Naive thymus-derived CD4-positive, alpha-beta T cell (primary cell): ENCODE results near the gene CCDC127. TPM values are rescaled to one million over a fixed set of nuclear protein-coding genes. Genes with fewer than 3 reads are reported as not detected.

Experiments
- ATAC-seq: fragments of 150-1000 bp; cut with Tn5 transposase; 2 replicates; pipeline ENCODE4 v1.10.0; 2021; ENCODE audit warnings: mild to moderate bottlenecking, moderate library complexity
- CTCF ChIA-PET: fragments of 350-600 bp; sonication (Branson Sonifier 250); formaldehyde crosslinking; loops from one replicate; lab custom pipeline; 2021; ENCODE audit warnings: antibody characterized with exemption; lab: Charles Lee
- POLR2A ChIA-PET: fragments of 350-600 bp; sonication (Branson Sonifier 250); formaldehyde crosslinking; loops from one replicate; lab custom pipeline; 2021; ENCODE audit warnings: antibody characterized with exemption, inconsistent platforms; lab: Charles Lee
- DNase-seq, 9 donors: peaks; one replicate each; pipeline versions ENCODE4 v3.0.0 to v3.0.0-alpha.2; 2020 to 2022; ENCODE audit warnings: mixed read lengths in 1 of 9
- H3K27ac ChIP-seq: one replicate; pipeline ENCODE4 v1.7.0; 2013; ENCODE audit warnings: mild to moderate bottlenecking, low read depth, low read length, moderate library complexity
- H3K27me3 ChIP-seq, 2 donors: one replicate each; pipeline ENCODE4 v1.7.0; 2013; ENCODE audit warnings: low read length in 2 of 2, mild to moderate bottlenecking in 2 of 2, moderate library complexity in 2 of 2; ENCODE audit not compliant: control insufficient read depth in 2 of 2, insufficient read depth in 2 of 2
- H3K36me3 ChIP-seq, 3 experiments: 1 replicate in 2 of 3; 2 replicates in 1 of 3; pipeline ENCODE4 v1.7.0; 2013; ENCODE audit warnings: low read length in 3 of 3, mild to moderate bottlenecking in 3 of 3, moderate library complexity in 1 of 3; ENCODE audit not compliant: insufficient read depth in 3 of 3, control insufficient read depth in 2 of 3
- H3K4me1 ChIP-seq, 2 donors: one replicate each; pipeline ENCODE4 v1.7.0; 2013; ENCODE audit warnings: low read length in 2 of 2, mild to moderate bottlenecking in 2 of 2, moderate library complexity in 1 of 2; ENCODE audit not compliant: control insufficient read depth in 2 of 2, insufficient read depth in 2 of 2
- H3K4me3 ChIP-seq: 2 replicates; pipeline ENCODE4 v1.7.0; 2013; ENCODE audit warnings: mild to moderate bottlenecking, low read length
- H3K9me3 ChIP-seq, 3 experiments: 1 replicate in 2 of 3; 2 replicates in 1 of 3; pipeline ENCODE4 v1.7.0; 2013; ENCODE audit warnings: low read length in 3 of 3; ENCODE audit not compliant: control insufficient read depth in 2 of 3
- H3K27ac Mint-ChIP-seq, 9 donors: one replicate each; pipeline ENCODE4 v1.8.0; 2020 to 2022; ENCODE audit warnings: mixed read lengths in 9 of 9, mild to moderate bottlenecking in 8 of 9, moderate library complexity in 5 of 9, inconsistent platforms in 2 of 9
- H3K27me3 Mint-ChIP-seq, 5 donors: one replicate each; pipeline ENCODE4 v1.8.0; 2021 to 2022; ENCODE audit warnings: mixed read lengths in 5 of 5, mild to moderate bottlenecking in 1 of 5
- H3K36me3 Mint-ChIP-seq, 5 donors: one replicate each; pipeline ENCODE4 v1.8.0; 2020 to 2022; ENCODE audit warnings: mixed read lengths in 5 of 5, mild to moderate bottlenecking in 3 of 5, inconsistent platforms in 1 of 5
- H3K4me1 Mint-ChIP-seq, 7 donors: one replicate each; pipeline ENCODE4 v1.8.0; 2020 to 2022; ENCODE audit warnings: mixed read lengths in 7 of 7, mild to moderate bottlenecking in 3 of 7, inconsistent platforms in 1 of 7
- H3K4me3 Mint-ChIP-seq, 10 donors: one replicate each; pipeline ENCODE4 v1.8.0; 2020 to 2022; ENCODE audit warnings: mild to moderate bottlenecking in 10 of 10, mixed read lengths in 10 of 10, moderate library complexity in 6 of 10, inconsistent platforms in 2 of 10
- H3K9me3 Mint-ChIP-seq, 11 donors: one replicate each; pipeline ENCODE4 v1.8.0; 2020 to 2022; ENCODE audit warnings: mixed read lengths in 11 of 11, mild to moderate bottlenecking in 4 of 11, inconsistent platforms in 1 of 11, moderate library complexity in 1 of 11
- intact Hi-C, 2 donors: fragments of 100-400 bp; cut with micrococcal nuclease; formaldehyde crosslinking; loops; one replicate each; pipeline ENCODE4 v1.15.1; 2023
- polyA plus RNA-seq, 2 donors: library from polyadenylated mRNA; unstranded; fragments of 300-500 nt; fragmentation: Illumina TruSeq; gene quantifications; one replicate each; pipeline ENCODE4 v1.2.3, GENCODE V29; 2021
- total RNA-seq, 6 experiments: library from RNA in 5 of 6; stranded (reverse) in 5 of 6; gene quantifications; 1 replicate in 5 of 6; 2 replicates in 1 of 6; pipeline ENCODE4 v1.2.3 and lab custom pipeline; 2021 to 2026

Gene CCDC127
- total and polyA plus RNA-seq, 7 experiments from 2014 or later, result 2.9 to 9.7 (median 5.6) TPM

DNA sequence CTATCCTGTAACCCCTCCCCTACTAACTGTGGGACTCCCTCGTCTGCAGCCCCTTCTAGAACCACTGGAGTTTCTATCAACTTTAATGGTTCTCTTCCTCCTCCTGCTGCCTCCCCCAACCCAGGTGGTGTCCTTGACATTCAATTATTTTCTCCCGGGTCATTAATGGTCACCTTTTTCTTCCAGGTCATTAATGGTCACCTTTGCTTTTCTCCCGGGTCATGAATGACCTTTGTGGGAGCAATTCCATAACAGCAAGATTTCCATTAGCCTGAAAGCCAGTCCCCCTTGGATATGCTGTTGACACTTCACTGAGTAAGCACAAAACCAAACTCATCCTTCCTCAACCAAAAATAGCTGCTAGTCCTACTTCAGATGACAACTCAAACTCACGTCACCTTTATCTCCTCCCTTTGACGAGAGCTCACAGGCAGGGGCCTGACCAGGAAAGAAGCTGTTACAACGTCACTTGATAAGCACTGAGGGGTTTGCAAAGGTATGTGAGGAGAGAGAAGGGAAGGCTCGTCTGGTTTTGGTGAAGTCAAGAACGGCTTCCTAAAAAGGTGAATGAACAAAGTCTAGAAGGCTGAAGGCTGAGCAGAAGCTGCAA lies 10.9 kb downstream of the CCDC127 start:
- H3K36me3 Mint-ChIP-seq, result peaks cover 0 to 40% (median 18%) of the 10 kb centered on the region in 5 donors
- intact Hi-C loops, result no loop called here
- Histone ChIP-seq H3K27ac (no peak overlapping the region), H3K36me3 (peaks cover 0 to 52% (median 0%) of the 10 kb centered on the region in 3 experiments), H3K4me1 (no peaks in the 10 kb centered on the region), H3K4me3 (no peak overlapping the region), H3K27me3 (no peaks in the 10 kb centered on the region), H3K9me3 (no peaks in the 10 kb centered on the region)
- ChIA-PET CTCF (no interaction called here), POLR2A (no interaction called here)
- DNase-seq (no peak), ATAC-seq (no peak)
- H3K9me3 Mint-ChIP-seq, result no peaks in the 10 kb centered on the region
- no peaks in the 10 kb centered on the region for H3K27me3 Mint-ChIP-seq
- peaks cover 14 to 30% (median 20%) of the 10 kb centered on the region in 7 donors for H3K4me1 Mint-ChIP-seq
- no peak overlapping the region for H3K4me3 Mint-ChIP-seq
- peak overlapping the region in 3 of 9 donors; percentile 26 to 58 (median 43) for H3K27ac Mint-ChIP-seq

GRCh38 chr5:206406-206805 lies 11.5 kb downstream of the CCDC127 start:
- H3K27ac Mint-ChIP-seq, result no peak overlapping the region
- Histone ChIP-seq H3K9me3 (no peaks in the 10 kb centered on the region), H3K27me3 (no peaks in the 10 kb centered on the region), H3K4me3 (no peak overlapping the region), H3K27ac (no peak overlapping the region), H3K36me3 (peaks cover 0 to 52% (median 0%) of the 10 kb centered on the region in 3 experiments), H3K4me1 (no peaks in the 10 kb centered on the region)
- peaks cover 14 to 30% (median 22%) of the 10 kb centered on the region in 7 donors for H3K4me1 Mint-ChIP-seq
- CTCF ChIA-PET, result no interaction called here
- H3K4me3 Mint-ChIP-seq, result no peak overlapping the region
- intact Hi-C loops, result no loop called here
- peaks cover 0 to 40% (median 18%) of the 10 kb centered on the region in 5 donors for H3K36me3 Mint-ChIP-seq
- DNase-seq (no peak), ATAC-seq (no peak)
- no peaks in the 10 kb centered on the region for H3K27me3 Mint-ChIP-seq
- H3K9me3 Mint-ChIP-seq, result no peaks in the 10 kb centered on the region
- POLR2A ChIA-PET, result no interaction called here

DNA sequence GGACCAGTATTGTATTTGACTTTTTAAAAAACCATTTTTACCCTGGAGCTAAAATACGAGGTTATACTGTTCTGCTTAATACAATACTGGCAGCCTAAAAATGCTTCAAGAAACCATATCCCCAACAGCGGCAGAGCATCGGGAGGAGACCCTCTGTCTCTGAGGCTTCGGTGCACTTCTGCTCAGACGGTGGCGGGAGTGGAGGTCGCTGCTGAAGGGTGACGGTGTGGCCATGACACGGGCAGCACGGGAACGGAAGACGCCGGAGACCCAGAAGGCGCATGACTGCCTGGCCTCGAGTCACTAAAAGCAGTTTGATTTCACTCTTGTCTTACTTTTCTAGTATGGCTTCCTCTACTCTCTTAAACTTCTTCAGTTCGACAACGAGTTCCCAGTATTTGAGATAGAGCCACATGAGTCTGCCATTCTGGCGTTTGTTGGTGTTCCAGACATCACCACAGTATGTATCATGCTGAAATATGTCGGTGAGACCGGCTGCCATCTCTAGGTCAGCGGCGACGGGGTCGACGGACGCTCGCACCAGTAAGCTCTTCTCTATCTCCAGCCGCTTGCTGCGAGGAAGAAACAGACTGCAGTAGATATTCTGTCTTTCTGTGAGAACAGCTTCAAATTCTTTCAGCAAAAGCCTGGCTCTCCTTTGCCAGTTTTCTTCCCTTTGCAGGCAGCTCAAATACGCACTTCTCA lies 12.8 kb downstream of the CCDC127 start:
- no peaks in the 10 kb centered on the region for H3K9me3 ChIP-seq
- H3K27ac ChIP-seq, result no peak overlapping the region
- ATAC-seq (no peak), DNase-seq (no peak)
- H3K9me3 Mint-ChIP-seq, result no peaks in the 10 kb centered on the region
- peaks cover 0 to 36% (median 18%) of the 10 kb centered on the region in 5 donors for H3K36me3 Mint-ChIP-seq
- H3K4me1 ChIP-seq, result no peaks in the 10 kb centered on the region
- POLR2A ChIA-PET, result no interaction called here
- peaks cover 0 to 52% (median 0%) of the 10 kb centered on the region in 3 experiments for H3K36me3 ChIP-seq
- H3K27me3 ChIP-seq, result no peaks in the 10 kb centered on the region
- H3K27me3 Mint-ChIP-seq, result no peaks in the 10 kb centered on the region
- no peak overlapping the region for H3K4me3 ChIP-seq
- peaks cover 10 to 26% (median 18%) of the 10 kb centered on the region in 7 donors for H3K4me1 Mint-ChIP-seq
- H3K4me3 Mint-ChIP-seq, result no peak overlapping the region
- no peak overlapping the region for H3K27ac Mint-ChIP-seq
- intact Hi-C loops, result no loop called here
- CTCF ChIA-PET, result no interaction called here

GRCh38 chr5:204462-204861 lies 13.5 kb downstream of the CCDC127 start:
- Mint-ChIP-seq H3K9me3 (no peaks in the 10 kb centered on the region), H3K4me1 (peaks cover 5 to 20% (median 11%) of the 10 kb centered on the region in 7 donors), H3K36me3 (peaks cover 0 to 32% (median 18%) of the 10 kb centered on the region in 5 donors), H3K27ac (no peak overlapping the region), H3K4me3 (no peak overlapping the region), H3K27me3 (no peaks in the 10 kb centered on the region)
- ATAC-seq (no peak), DNase-seq (no peak)
- Histone ChIP-seq H3K27ac (no peak overlapping the region), H3K4me1 (no peaks in the 10 kb centered on the region), H3K4me3 (no peak overlapping the region), H3K36me3 (peaks cover 0 to 52% (median 0%) of the 10 kb centered on the region in 3 experiments), H3K27me3 (no peaks in the 10 kb centered on the region), H3K9me3 (no peaks in the 10 kb centered on the region)
- intact Hi-C loops, result no loop called here
- ChIA-PET POLR2A (no interaction called here), CTCF (no interaction called here)

DNA sequence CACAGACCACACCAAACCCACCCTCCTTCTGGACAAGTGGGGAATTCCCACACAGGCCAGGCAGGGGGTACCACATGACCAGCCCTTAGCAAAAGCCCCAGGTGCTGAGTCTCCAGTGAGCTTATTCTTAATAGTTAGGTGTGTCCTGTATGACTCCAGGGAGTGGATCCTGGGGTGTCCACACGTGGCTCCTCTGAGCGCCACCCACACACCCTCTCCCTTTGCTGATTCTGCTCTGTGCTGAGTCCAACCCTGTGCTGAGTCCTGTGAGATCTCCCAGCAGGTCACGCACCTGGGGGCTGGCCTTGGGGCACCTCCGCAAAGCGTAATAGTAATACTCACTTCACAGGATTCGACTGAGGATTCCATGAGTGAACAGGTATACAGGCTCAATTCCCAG lies 14.0 kb downstream of the CCDC127 start:
- H3K36me3 ChIP-seq, result peaks cover 0 to 52% (median 0%) of the 10 kb centered on the region in 3 experiments
- Mint-ChIP-seq H3K4me3 (no peak overlapping the region), H3K36me3 (peaks cover 0 to 32% (median 18%) of the 10 kb centered on the region in 5 donors), H3K9me3 (no peaks in the 10 kb centered on the region), H3K27ac (no peak overlapping the region), H3K27me3 (no peaks in the 10 kb centered on the region), H3K4me1 (peaks cover 5 to 19% (median 10%) of the 10 kb centered on the region in 7 donors)
- no peak for ATAC-seq
- DNase-seq, result no peak
- no peak overlapping the region for H3K4me3 ChIP-seq
- no peaks in the 10 kb centered on the region for H3K27me3 ChIP-seq
- no peak overlapping the region for H3K27ac ChIP-seq
- H3K4me1 ChIP-seq, result no peaks in the 10 kb centered on the region
- ChIA-PET CTCF (no interaction called here), POLR2A (no interaction called here)
- H3K9me3 ChIP-seq, result no peaks in the 10 kb centered on the region
- intact Hi-C loops, result no loop called here

DNA sequence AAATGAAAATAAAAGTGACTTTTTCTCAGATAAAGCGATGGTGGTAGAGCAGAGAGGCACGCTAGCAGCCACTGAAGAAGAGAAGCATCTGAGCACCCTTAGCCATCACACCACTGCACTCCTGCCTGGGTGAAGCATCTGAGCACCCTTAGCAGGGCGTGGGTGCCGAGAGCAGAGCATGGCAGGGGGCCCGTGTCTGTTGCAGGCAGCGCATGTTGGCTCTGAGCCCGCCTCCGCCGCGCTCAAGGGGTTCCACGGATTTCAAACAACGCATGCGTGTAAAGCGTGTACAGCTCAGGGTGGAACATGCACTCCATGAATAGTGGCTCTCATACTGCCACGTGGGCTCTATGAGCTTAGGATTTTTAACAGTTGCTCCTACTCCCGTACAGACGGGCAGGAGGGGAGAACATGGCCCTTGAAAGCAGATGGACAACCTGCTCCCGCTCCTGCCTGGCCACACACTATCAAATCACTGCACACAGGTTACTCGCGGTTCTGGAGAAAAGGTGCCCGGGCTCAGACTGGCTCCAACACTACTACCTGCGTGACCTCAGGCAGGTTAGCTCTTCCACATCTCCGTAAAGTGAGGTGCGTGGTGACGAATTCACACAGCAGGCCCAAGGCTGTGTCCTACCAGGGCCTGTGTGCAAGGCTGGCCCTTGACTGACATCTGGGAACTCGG lies 14.6 kb downstream of the CCDC127 start:
- no peaks in the 10 kb centered on the region for H3K27me3 Mint-ChIP-seq
- no peak overlapping the region for H3K27ac Mint-ChIP-seq
- no peaks in the 10 kb centered on the region for H3K27me3 ChIP-seq
- intact Hi-C loops, result no loop called here
- ATAC-seq, result no peak
- no peak overlapping the region for H3K4me3 Mint-ChIP-seq
- H3K4me1 Mint-ChIP-seq, result peaks cover 2 to 16% (median 9%) of the 10 kb centered on the region in 7 donors
- H3K9me3 Mint-ChIP-seq, result no peaks in the 10 kb centered on the region
- H3K4me1 ChIP-seq, result no peaks in the 10 kb centered on the region
- DNase-seq, result no peak
- POLR2A ChIA-PET, result interaction anchor here (1.3 kb wide), 1 partner anchor 15 kb away, joined by 5 read pairs; the partner anchor contains the start of genes CCDC127 and SDHA
- no peak overlapping the region for H3K4me3 ChIP-seq
- no peak overlapping the region for H3K27ac ChIP-seq
- CTCF ChIA-PET, result no interaction called here
- H3K9me3 ChIP-seq, result no peaks in the 10 kb centered on the region
- peaks cover 0 to 32% (median 18%) of the 10 kb centered on the region in 5 donors for H3K36me3 Mint-ChIP-seq
- H3K36me3 ChIP-seq, result peaks cover 0 to 52% (median 0%) of the 10 kb centered on the region in 3 experiments
